Effector CD8-positive, alpha-beta T cell (primary cell): Measurements from ENCODE around the gene FAM200B.

Experiments
- DNase-seq: peaks from one replicate; lab custom pipeline; 2025; lab: John Stamatoyannopoulos, UW

Gene FAM200B

DNA sequence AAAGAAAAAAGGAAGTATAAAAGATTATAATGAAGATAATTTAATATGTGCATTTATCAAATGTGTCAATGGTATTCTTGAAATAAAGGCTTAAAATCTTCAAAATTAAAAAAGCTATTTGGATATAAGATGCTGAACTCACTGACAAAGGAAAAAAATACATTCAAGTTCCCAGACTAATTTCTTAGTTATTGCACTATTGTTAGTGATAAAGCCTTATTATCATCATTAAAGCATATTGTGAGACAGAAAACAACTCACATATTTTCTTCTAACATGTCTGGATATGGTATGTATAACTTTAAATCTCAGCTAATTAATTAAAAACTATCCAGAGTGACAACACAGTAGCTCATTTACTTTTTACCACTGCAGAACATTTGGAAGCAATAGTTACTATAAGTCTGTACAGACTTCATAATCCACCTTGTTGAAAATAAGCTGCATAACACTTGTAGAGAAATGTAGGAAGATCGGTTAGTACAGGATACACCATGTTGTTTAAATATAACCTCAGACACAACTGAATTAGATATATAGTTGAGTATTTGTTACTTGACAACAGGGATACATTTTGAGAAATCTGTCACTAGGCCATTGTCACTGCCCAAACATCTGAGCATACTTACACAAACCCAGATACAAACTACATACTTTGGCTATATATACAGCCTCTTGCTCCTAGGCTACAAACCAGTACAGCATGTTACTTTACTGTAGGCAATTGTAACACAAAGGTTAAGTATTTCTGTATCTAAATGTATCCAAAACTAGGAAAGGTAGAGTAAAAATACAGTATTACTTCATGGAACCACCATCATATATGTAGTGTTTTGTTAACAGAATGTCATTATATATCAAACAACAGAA is 12.8 kb upstream of the FAM200B start:
- DNase-seq = no peak

DNA sequence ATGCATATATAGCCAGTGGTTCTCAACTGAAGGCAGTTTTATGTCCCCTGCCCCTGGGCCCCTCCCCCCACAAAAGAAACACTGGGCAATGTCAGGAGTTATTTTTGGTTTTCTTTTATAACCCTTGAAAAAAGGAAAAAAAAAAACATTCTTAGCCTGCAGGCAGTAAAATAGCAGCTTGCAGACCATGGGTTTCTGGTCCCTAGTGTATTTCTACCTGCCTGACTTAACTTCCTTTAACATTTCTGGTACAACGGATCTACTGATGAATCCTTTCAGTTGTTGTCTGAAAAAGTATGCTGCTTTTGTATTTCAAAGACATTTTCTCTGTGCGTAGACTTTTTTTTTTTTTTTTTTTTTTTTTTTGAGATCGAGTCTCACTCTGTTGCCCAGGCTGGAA is 11.1 kb upstream of the FAM200B start:
- no peak for DNase-seq

DNA sequence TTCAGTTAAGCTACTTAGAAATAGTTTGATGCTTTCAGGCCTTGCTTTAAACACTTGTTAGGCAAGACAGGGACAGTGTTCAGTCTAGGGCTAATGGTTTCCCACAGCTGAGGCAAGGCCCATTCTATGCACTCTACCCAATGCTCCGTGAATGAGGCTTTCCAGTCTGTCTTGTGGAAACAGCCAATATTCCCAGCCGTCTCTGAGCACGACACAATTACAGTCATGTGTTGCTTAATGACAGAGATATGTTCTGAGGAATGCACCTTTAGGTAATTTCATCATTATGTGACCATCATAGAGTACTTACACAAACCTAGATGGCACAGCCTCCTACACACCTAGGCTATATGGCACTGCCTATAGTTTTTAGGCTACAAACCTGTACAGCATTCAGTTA is 9.5 kb upstream of the FAM200B start:
- DNase-seq = no peak

GRCh38 chr4:15673337-15673736 is 8.3 kb upstream of the FAM200B start:
- DNase-seq = no peak

- DNase-seq = no peak
Measured at GRCh38 chr4:15674046-15674445, 7.6 kb upstream of the FAM200B start.

- DNase-seq = no peak
Measured at GRCh38 chr4:15674926-15675325, 6.7 kb upstream of the FAM200B start.

- no peak for DNase-seq
Measured at GRCh38 chr4:15675356-15675755, 6.3 kb upstream of the FAM200B start.

DNA sequence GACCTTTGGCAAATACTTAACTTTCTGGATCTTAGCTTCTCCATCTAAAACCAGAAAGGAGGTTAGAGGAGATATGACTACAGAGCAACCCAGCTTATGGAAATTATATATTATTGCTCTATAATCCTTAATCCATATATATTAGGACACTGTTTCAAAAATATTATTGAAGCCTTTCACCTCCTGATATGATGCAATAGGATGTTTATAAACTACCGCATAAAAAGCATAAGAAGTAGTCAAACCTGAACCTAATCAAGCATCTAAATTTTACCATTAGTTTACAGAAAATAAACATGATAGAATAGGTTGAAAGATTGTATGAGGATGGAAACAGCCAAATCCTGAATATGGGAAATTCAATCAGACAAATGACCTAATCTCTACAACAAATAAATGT is 5.6 kb upstream of the FAM200B start:
- DNase-seq = no peak

GRCh38 chr4:15676899-15677298 is 4.7 kb upstream of the FAM200B start:
- no peak for DNase-seq

DNA sequence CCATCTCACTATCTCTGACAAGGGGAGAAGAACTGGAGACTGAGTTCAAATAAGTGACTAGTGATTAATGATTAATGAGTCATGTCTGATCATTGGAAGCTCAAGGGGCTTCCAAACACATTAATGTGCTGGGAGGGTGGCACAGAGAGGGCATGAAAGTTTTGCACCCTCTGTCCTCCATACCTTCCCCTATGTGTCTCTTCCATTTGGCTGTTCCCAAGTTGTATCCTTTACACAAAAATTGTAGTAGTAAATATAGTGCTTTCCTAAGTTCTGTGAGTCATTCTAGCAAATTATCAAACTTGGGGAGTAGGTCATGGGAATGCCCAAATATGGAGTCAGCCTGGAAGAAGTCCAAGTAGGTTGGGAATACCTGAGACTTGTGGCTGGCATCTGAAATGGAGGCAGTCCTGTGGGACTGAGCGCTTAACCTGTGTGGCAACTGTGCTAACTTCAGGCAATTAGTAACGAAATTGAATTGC is 4.1 kb upstream of the FAM200B start:
- DNase-seq = no peak

GRCh38 chr4:15681067-15681371 is 608 bp upstream of the FAM200B start:
- no peak for DNase-seq

DNA sequence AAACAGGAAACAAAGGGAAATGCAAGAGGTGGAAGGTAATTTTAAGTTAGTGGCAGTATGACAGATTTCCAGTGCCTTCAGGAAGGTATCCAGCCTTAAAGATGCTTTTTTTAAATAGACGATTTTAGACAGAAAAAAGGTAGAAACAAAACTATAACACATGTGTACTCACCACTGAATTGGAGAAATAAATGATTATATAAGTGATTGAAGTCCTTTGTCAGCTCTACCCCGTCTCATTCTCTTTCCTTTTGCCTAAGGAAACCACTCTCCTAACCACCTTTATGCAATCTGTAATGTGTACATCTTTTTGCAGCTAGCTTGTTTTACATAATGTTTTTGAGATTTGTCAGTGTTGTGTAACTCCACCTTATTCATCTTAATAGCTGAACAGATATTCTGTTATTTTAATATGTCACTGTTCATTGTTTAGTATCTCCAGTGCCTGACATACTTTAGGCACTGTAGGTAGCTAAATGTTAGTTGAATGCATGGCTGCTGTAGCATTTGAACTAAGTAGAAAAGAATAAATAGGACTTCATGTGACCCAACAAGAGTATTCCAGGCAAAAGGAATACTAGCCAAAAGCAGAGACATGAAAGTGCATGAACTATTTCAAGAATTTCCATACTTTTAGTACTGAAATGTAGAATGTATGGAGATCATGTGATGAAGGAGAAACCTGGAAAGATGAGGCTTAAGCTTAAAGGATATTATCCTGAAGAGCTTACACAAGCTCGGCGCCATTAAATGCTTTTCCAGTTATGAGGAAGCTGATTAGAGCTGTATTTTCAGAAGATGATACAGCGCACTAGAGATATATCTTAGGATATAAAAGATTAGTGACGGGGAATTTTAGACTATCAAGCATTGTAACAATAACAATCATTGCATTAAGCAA is 865 bp downstream of the FAM200B start:
- DNase-seq = no peak

- no peak for DNase-seq
Measured at GRCh38 chr4:15683143-15683495, 1.5 kb downstream of the FAM200B start.

DNA sequence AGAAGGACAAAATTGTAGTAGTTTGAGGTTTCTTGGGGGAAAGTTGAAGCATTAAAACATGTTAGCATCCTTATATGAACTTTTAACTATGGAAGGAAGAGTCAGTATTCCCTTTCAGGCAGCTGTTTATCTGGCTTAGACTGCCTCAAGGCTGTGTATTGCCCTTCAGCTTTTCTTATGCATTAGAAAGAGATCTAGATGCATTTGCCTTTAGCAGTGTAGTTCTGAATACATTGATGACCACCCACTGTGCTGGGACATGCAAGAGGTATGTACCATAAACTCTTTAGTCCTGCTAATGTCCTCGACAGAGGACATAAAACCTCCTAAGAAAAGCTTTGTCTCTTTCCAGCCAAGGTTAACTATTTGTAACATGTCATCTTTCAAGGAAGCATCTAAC is 2.9 kb downstream of the FAM200B start:
- DNase-seq = no peak

GRCh38 chr4:15688051-15688450 is 6.4 kb downstream of the FAM200B start:
- DNase-seq = no peak

- DNase-seq = no peak
Measured at GRCh38 chr4:15689540-15689939, 7.9 kb downstream of the FAM200B start.

GRCh38 chr4:15690020-15690809 is 8.6 kb downstream of the FAM200B start:
- no peak for DNase-seq

DNA sequence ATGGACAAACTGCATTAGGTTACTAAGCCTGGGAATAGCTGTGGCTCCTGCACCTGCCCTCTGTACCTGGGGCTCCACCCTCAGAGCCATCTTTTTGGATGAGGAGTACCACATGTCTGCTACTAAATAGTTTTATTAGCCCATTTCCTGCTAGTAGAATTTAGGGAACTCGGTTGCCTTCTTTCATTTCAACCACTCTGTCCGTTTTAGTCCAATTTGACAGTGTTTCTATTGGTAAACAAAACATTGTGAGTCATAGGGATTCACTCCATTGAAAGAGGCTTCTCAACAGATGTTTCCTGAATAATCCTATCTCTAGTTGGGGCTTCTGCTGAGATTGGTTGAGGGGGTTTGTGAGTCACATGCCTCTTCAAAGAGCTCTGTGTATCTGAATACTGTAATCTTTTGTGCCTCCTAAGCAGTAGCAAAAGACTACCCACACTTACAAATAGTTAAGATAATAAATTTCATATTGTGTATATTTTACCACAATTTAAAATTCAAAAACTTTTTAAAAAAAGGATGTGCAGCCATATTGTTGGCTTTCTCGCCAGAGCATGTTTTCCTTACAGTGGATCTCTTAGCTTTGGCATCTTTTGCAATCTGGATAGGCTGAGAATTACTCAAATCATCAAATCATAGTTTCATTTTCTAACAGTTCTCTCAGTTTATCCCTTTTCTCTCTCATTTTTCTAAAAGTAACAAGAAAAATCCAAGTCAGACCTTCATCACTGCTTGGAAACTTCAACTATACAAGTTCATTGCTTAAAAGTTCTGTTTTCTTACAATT is 9.9 kb downstream of the FAM200B start:
- DNase-seq = no peak

DNA sequence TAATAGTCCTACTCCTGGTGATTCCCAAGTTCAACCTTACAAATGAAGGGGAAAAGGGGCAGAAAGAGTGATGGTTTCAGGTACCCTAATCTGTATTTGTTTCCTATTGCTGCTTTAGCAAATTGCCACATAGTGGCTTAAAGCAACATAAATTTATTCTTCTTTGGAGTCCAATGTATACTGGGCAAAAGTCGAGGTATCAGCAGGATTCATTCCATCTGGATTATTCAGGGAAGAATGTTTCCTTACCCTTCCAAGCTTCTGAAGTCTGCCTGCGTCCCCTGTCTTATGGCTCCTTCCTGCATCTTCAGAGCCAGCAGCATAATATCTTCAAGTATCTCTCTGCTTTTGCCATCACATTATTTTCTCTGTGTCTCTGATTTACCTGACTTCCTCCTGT is 11.0 kb downstream of the FAM200B start:
- no peak for DNase-seq

DNA sequence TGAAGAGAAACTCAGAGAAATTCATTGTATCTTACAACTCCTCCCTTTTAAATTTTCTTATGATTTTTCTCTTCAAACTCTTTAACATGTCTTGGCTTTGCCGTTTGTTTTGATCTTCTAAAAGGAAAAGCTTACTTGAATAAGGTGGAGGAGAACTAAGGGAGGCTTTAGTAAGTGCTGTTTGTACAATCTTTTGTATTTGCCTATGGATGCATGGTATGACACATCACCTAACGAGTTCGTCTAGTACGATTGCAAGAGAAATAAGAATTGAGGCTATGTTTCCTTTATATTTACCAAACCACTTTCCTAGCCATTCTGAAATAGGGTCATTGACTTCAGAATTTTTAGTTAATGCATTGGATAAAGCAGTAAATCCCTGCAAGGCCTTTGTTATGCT is 12.8 kb downstream of the FAM200B start:
- no peak for DNase-seq

GRCh38 chr4:15695240-15695699 is 13.6 kb downstream of the FAM200B start:
- DNase-seq = no peak
